Measurements from ENCODE around the gene U2AF2. TPM values are rescaled to one million over a fixed set of nuclear protein-coding genes. Genes with fewer than 3 reads are reported as not detected.
A peak's percentile ranks its signal among the peaks of the same experiment; 100 is the strongest.

Gene U2AF2
- total RNA-seq (2014; rRNA removed) (343 and 360 TPM in 2 replicates), Bru-seq, nascent RNA (percentile 93 among the genes with signal in this experiment), BruChase-seq, experiment 1, labeled RNA remaining after a 6-hour chase (percentile 98 among the genes with signal in this experiment), BruChase-seq, experiment 2, labeled RNA remaining after a 2-hour chase (percentile 96 among the genes with signal in this experiment)
- long read RNA-seq, transcript U2AF2-202 (12 exons, 3,022 nt), result major isoform, 5 of 32 reads
- long read RNA-seq, partial matches to known transcripts, result 1 of 32 reads
- long read RNA-seq, other reads (novel, unspliced or antisense), result 26 of 32 reads

GRCh38 chr19:55654868-55655647 is at the start of gene U2AF2:
Gene U2AF2, plus strand, starts transcription at chr19:55655035. Its CDS starts 70 bp downstream, at chr19:55655105.
- ChIA-PET POLR2A (ENCODE audit: unreplicated experiment) (interaction anchor here (0.6 to 1.4 kb wide), 5 partner anchors 31 to 1487 kb away, joined by 3 to 7 read pairs (median 5); partner anchors contain the start of gene ZNF784), CTCF (interaction anchor here (0.6 to 1.4 kb wide), 7 partner anchors 11 to 170 kb away, joined by 3 to 12 read pairs (median 3); partner anchors contain the start of gene NAT14)
- TF ChIP-seq CTCF (conservative IDR thresholded peaks at IDR 0.05; ENCODE audit: low read depth, low read length), result no peak
- TF ChIP-seq EZH2 (IDR thresholded peaks at IDR 0.05; ENCODE audit: low read length, unreplicated experiment), result no peak
- TF ChIP-seq EZH2phosphoT487 (IDR thresholded peaks at IDR 0.05; ENCODE audit: borderline replicate concordance, low read length), result no peak
- Histone ChIP-seq H3K36me3 (ENCODE audit: low read depth, low read length) (peaks cover 27% of the 10 kb centered on the region), H3K9me3 (ENCODE audit: low read length) (no peaks in the 10 kb centered on the region), H3K27ac (ENCODE audit: low read length) (peak within 1 kb of the TSS; percentile 95), H3K9ac (ENCODE audit: low read length) (peak within 1 kb of the TSS; percentile 99), H3K27me3 (ENCODE audit: low read length) (no peaks in the 10 kb centered on the region), H2AFZ (ENCODE audit: low read length) (peak within 1 kb of the TSS; percentile 78), H3F3A (ENCODE audit: low read length, unreplicated experiment) (no peaks in the 10 kb centered on the region), H4K20me1 (ENCODE audit: low read length) (peaks cover 44% of the 10 kb centered on the region), H3K4me3 (ENCODE audit: low read length) (peak within 1 kb of the TSS; percentile 88), H3K4me1 (ENCODE audit: insufficient read depth, low read length) (peaks cover 12% of the 10 kb centered on the region), H3K79me2 (ENCODE audit: low read length) (peaks cover 52% of the 10 kb centered on the region), H3K9me2 (replicated peaks; ENCODE audit: low read length) (no peaks in the 10 kb centered on the region), H3K4me2 (ENCODE audit: low read length) (peak within 1 kb of the TSS; percentile 93)
- no TSS peak for BruUV-seq (replicated peaks)
- ATAC-seq (peak; percentile 44), DNase-seq (peak; percentile 95)
- intact Hi-C loops (cut with micrococcal nuclease), result no loop called here

- Histone ChIP-seq H3K27ac (ENCODE audit: low read length) (peak overlapping the region; percentile 71), H3K27me3 (ENCODE audit: low read length) (no peaks in the 10 kb centered on the region), H3K4me2 (ENCODE audit: low read length) (peak overlapping the region; percentile 87), H3K36me3 (ENCODE audit: low read depth, low read length) (no peaks in the 10 kb centered on the region), H3K9me3 (ENCODE audit: low read length) (no peaks in the 10 kb centered on the region), H3K4me1 (ENCODE audit: insufficient read depth, low read length) (peaks cover 22% of the 10 kb centered on the region), H3K4me3 (ENCODE audit: low read length) (peak overlapping the region; percentile 82), H3K9me2 (replicated peaks; ENCODE audit: low read length) (no peaks in the 10 kb centered on the region), H2AFZ (ENCODE audit: low read length) (peak overlapping the region; percentile 68), H3K9ac (ENCODE audit: low read length) (peak overlapping the region; percentile 93), H3K79me2 (ENCODE audit: low read length) (peaks cover 32% of the 10 kb centered on the region), H4K20me1 (ENCODE audit: low read length) (no peaks in the 10 kb centered on the region), H3F3A (ENCODE audit: low read length, unreplicated experiment) (peaks cover 6% of the 10 kb centered on the region)
- ATAC-seq (peak; percentile 79), DNase-seq (peak; percentile 99)
- CTCF ChIA-PET, result interaction anchor here (0.7 to 2.8 kb wide), 7 partner anchors 17 to 101 kb away, joined by 3 to 12 read pairs (median 4); no protein-coding TSS in a partner anchor
- POLR2A ChIA-PET (ENCODE audit: unreplicated experiment), result interaction anchor here (0.9 kb wide), 1 partner anchor 129 kb away, joined by 3 read pairs; no protein-coding TSS in a partner anchor
- intact Hi-C loops (cut with micrococcal nuclease), result loop anchor here (1.0 kb wide), 1 partner anchor 19 kb away; the partner anchor contains the start of gene ZNF784
- no peak for TF ChIP-seq EZH2 (IDR thresholded peaks at IDR 0.05; ENCODE audit: low read length, unreplicated experiment)
- TF ChIP-seq CTCF (conservative IDR thresholded peaks at IDR 0.05; ENCODE audit: low read depth, low read length), result no peak
- TF ChIP-seq EZH2phosphoT487 (IDR thresholded peaks at IDR 0.05; ENCODE audit: borderline replicate concordance, low read length), result no peak
- no TSS peak for BruUV-seq (replicated peaks)
Measured at GRCh38 chr19:55605207-55605636, 49.6 kb upstream of the U2AF2 start.
